Lung (tissue), 16 donors: ENCODE results near the gene NEXMIF. TPM values are rescaled to one million over a fixed set of nuclear protein-coding genes. Genes with fewer than 3 reads are reported as not detected.
"Not testable (repeated sequence)": the region's sequence is repeated elsewhere in the genome, so short reads cannot be mapped to it uniquely, and the experiment has no call there.

Source experiments
- ATAC-seq: fragments of 200-7000 bp; cut with Tn5 transposase; one replicate; pipeline ENCODE4 v1.9.1; 2020; ENCODE audit warnings: moderate number of reproducible peaks; ENCODE audit not compliant: insufficient read depth, low FRiP score
- DNase-seq, 3 donors: peaks; one replicate each; pipeline ENCODE4 v3.0.0-alpha.2; 2013 to 2017
- H3K27ac ChIP-seq, 2 donors: one replicate each; pipeline ENCODE4 v1.5.1; 2013; ENCODE audit warnings: mild to moderate bottlenecking in 2 of 2, moderate library complexity in 2 of 2, control low read depth in 1 of 2, inconsistent platforms in 1 of 2, low read depth in 1 of 2, low read length in 1 of 2
- H3K27me3 ChIP-seq, 3 donors: one replicate each; pipeline ENCODE4 v1.5.1; 2013; ENCODE audit warnings: low read length in 2 of 3; ENCODE audit not compliant: control insufficient read depth in 3 of 3, insufficient read depth in 3 of 3
- H3K36me3 ChIP-seq, 4 donors: one replicate each; pipeline ENCODE4 v1.5.1; 2013; ENCODE audit warnings: low read length in 4 of 4, mild to moderate bottlenecking in 1 of 4, moderate library complexity in 1 of 4; ENCODE audit not compliant: control insufficient read depth in 4 of 4, insufficient read depth in 4 of 4
- H3K4me1 ChIP-seq, 5 donors: one replicate each; pipeline ENCODE4 v1.5.1; 2013; ENCODE audit warnings: low read length in 5 of 5, mild to moderate bottlenecking in 2 of 5, moderate library complexity in 1 of 5; ENCODE audit not compliant: control insufficient read depth in 5 of 5, insufficient read depth in 5 of 5
- H3K4me3 ChIP-seq: one replicate; pipeline ENCODE4 v1.5.1; 2013; ENCODE audit warnings: mild to moderate bottlenecking, control low read depth, moderate library complexity
- H3K9ac ChIP-seq, 2 donors: one replicate each; pipeline ENCODE4 v1.5.1; 2013; ENCODE audit warnings: low read length in 2 of 2, control low read depth in 1 of 2; ENCODE audit not compliant: insufficient read depth in 1 of 2
- H3K9me3 ChIP-seq, 4 donors: one replicate each; pipeline ENCODE4 v1.5.1; 2013; ENCODE audit warnings: low read length in 3 of 4, mild to moderate bottlenecking in 1 of 4, moderate library complexity in 1 of 4; ENCODE audit not compliant: control insufficient read depth in 4 of 4, insufficient read depth in 3 of 4
- WGBS, 2 donors: extraction: QIAGEN DNeasy Blood & Tissue Kit; methylation state at CpG; one replicate each; pipeline ENCODE4 v1.1.7; 2013; 5-methylcytosine and 5-hydroxymethylcytosine counted together
- long read RNA-seq, 5 donors: transcript quantifications; one replicate each; lab custom pipeline, GENCODE V29; 2026
- polyA plus RNA-seq, 2 donors: library from polyadenylated mRNA; stranded (reverse); fragments of 200-250 nt; gene quantifications; one replicate each; pipeline ENCODE4 v1.2.1, GENCODE V29; 2013
- total RNA-seq, 2 donors: library from RNA; depleted of rRNA in 1 of 2; stranded (reverse); fragments of >200 nt in 1 of 2; gene quantifications; one replicate each; pipeline ENCODE4 v1.2.1, GENCODE V29; 2014 to 2021
- TF ChIP-seq, protein P1 (sequence below): IDR thresholded peaks from 2 replicates; pipeline ENCODE4 v1.5.1; 2012; ENCODE audit warnings: mild to moderate bottlenecking; ENCODE audit errors: control extremely low read depth, extremely low read depth
- donor health status: control.
- donor health status: control.
- donor health status: Bipolar disorder and iron deficiency.
- donor health status: healthy.
- donor health status: DM: yes; HTN: yes; CAD: no.

NEXMIF gene
- total RNA-seq (1 to 10 TPM in 1 of 2 donors, under 1 TPM in 1; 0.40 to 1.2 TPM), polyA plus RNA-seq (under 1 TPM; 0.08 to 0.13 TPM)
- long read RNA-seq, donor 1, result 0 reads
- long read RNA-seq, donor 2, result 0 reads
- long read RNA-seq, donor 3, result 0 reads
- long read RNA-seq, donor 4, result 0 reads
- long read RNA-seq, donor 5, result 0 reads

- 5 to 41% methylated on average over 21 to 48 of the region's 48 CpGs for WGBS, 2 donors
- ATAC-seq (peak; percentile 73), DNase-seq (peak in 1 of 3 donors; percentile 53)
- H3K27ac ChIP-seq, result no peak within 1 kb of the TSS
- no peak within 1 kb of the TSS for H3K9ac ChIP-seq
- TF ChIP-seq, protein P1, sequence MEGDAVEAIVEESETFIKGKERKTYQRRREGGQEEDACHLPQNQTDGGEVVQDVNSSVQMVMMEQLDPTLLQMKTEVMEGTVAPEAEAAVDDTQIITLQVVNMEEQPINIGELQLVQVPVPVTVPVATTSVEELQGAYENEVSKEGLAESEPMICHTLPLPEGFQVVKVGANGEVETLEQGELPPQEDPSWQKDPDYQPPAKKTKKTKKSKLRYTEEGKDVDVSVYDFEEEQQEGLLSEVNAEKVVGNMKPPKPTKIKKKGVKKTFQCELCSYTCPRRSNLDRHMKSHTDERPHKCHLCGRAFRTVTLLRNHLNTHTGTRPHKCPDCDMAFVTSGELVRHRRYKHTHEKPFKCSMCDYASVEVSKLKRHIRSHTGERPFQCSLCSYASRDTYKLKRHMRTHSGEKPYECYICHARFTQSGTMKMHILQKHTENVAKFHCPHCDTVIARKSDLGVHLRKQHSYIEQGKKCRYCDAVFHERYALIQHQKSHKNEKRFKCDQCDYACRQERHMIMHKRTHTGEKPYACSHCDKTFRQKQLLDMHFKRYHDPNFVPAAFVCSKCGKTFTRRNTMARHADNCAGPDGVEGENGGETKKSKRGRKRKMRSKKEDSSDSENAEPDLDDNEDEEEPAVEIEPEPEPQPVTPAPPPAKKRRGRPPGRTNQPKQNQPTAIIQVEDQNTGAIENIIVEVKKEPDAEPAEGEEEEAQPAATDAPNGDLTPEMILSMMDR, result no peak
- no peak within 1 kb of the TSS for H3K4me3 ChIP-seq
- H3K9me3 ChIP-seq, result peaks cover 0 to 11% (median 0%) of the 10 kb centered on the region in 4 donors
- no peaks in the 10 kb centered on the region for H3K36me3 ChIP-seq
- peaks cover 6 to 16% (median 11%) of the 10 kb centered on the region in 3 donors for H3K27me3 ChIP-seq
- peaks cover 0 to 5% (median 0%) of the 10 kb centered on the region in 5 donors for H3K4me1 ChIP-seq
Observed at GRCh38 chrX:74925225-74926088, at the start of gene NEXMIF. NEXMIF (minus strand) TSS chrX:74925452.

GRCh38 chrX:74961962-74962361 lies 36.7 kb upstream of the NEXMIF start:
- not testable (repeated sequence) for ATAC-seq, H3K9ac ChIP-seq, DNase-seq, H3K4me1 ChIP-seq, H3K9me3 ChIP-seq, H3K27ac ChIP-seq, H3K27me3 ChIP-seq, H3K36me3 ChIP-seq, H3K4me3 ChIP-seq
- 69 to 78% methylated on average over 3 of the region's 3 CpGs for WGBS, 2 donors

GRCh38 chrX:74949717-74950116 lies 24.5 kb upstream of the NEXMIF start:
- no peaks in the 10 kb centered on the region for H3K36me3 ChIP-seq
- no peak overlapping the region for H3K27ac ChIP-seq
- peaks cover 0 to 5% (median under 1%) of the 10 kb centered on the region in 4 donors for H3K9me3 ChIP-seq
- no peaks in the 10 kb centered on the region for H3K4me1 ChIP-seq
- no peak overlapping the region for H3K4me3 ChIP-seq
- 75 to 90% methylated on average over 7 of the region's 7 CpGs for whole genome bisulfite sequencing, 2 donors
- H3K27me3 ChIP-seq, result no peaks in the 10 kb centered on the region
- H3K9ac ChIP-seq, result no peak overlapping the region
- TF ChIP-seq, protein P1, result no peak
- no peak for ATAC-seq
- no peak for DNase-seq

DNA sequence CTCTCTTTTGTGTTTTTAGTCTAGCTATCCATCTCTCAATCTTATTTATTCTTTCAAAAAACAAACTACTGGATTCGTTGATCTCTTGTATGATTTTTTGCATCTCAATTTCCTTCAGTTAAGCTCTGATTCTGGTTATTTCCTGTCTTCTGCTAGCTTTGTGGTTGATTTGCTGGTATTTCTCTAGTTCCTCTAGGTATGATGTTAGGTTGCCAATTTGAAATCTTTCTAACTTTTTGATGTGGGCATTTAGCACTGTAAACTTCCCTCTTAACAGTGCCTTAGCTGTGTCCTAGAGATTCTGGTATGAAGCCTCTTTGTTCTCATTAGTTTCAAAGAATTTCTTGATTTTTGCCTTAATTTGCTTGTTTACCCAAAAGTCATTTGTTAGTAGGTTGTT lies 15.2 kb upstream of the NEXMIF start:
- DNase-seq (no peak), ATAC-seq (no peak)
- H3K4me1 ChIP-seq, result no peaks in the 10 kb centered on the region
- peaks cover 0 to 12% (median 2%) of the 10 kb centered on the region in 4 donors for H3K9me3 ChIP-seq
- no peak overlapping the region for H3K9ac ChIP-seq
- WGBS, 2 donors, result 55 to 79% methylated on average over 1 of the region's 1 CpG
- H3K27me3 ChIP-seq, result no peaks in the 10 kb centered on the region
- TF ChIP-seq, protein P1, result no peak
- H3K36me3 ChIP-seq, result no peaks in the 10 kb centered on the region
- no peak overlapping the region for H3K27ac ChIP-seq
- no peak overlapping the region for H3K4me3 ChIP-seq
